DOHH2 (cell line): Measurements from ENCODE around the gene CIT.

Source experiments
- CTCF ChIP-seq: fragments of 200-600 bp; sonication (generic); IDR thresholded peaks from one replicate; pipeline ENCODE4 v1.5.1; 2014; ENCODE audit warnings: antibody characterized with exemption, mild to moderate bottlenecking, low read depth, low read length; ENCODE audit not compliant: poor library complexity, severe bottlenecking
- EZH2phosphoT487 ChIP-seq: fragments of 200-600 bp; sonication (generic); IDR thresholded peaks from 2 replicates; pipeline ENCODE4 v1.6.1; 2017; ENCODE audit warnings: borderline replicate concordance, mild to moderate bottlenecking, antibody characterized with exemption, low read length, moderate library complexity, mixed read lengths

- TF ChIP-seq EZH2phosphoT487 = no peak
- no peak for TF ChIP-seq CTCF
Observed at GRCh38 chr12:119683816-119684215, 193.3 kb downstream of the CIT start.
